C4-2B (cell line): Measurements from ENCODE around the gene GLI1.

Source experiments
- H3K27ac ChIP-seq: fragments of 450-650 bp; 2 replicates; pipeline ENCODE4 v1.5.1; 2017
- ZFX ChIP-seq: fragments of 450-650 bp; IDR thresholded peaks from 2 replicates; pipeline ENCODE4 v1.6.1; 2017
- TF ChIP-seq, protein P1 (sequence below): fragments of 450-650 bp; conservative IDR thresholded peaks from 2 replicates; pipeline ENCODE4 v1.5.1; 2017; ENCODE audit warnings: mild to moderate bottlenecking

The GLI1 gene

DNA sequence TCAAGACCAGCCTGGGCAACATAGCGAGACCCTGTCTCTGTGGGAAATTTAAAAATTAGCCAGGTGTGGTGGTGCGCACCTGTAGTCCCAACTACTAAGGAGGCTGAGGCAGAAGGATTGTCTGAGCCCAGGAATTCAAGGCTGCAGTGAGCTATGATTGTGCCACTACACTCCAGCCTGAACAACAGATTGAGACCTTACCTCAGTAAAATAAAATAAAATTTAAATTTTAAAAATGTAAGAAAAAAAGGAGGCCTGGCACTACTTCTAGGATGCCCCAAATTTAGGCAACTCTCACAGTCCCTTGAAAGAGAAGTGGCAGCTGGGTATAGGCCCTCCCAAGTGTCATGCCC is 5.4 kb upstream of the GLI1 start:
- H3K27ac ChIP-seq: no peak overlapping the region
- TF ChIP-seq, protein P1, sequence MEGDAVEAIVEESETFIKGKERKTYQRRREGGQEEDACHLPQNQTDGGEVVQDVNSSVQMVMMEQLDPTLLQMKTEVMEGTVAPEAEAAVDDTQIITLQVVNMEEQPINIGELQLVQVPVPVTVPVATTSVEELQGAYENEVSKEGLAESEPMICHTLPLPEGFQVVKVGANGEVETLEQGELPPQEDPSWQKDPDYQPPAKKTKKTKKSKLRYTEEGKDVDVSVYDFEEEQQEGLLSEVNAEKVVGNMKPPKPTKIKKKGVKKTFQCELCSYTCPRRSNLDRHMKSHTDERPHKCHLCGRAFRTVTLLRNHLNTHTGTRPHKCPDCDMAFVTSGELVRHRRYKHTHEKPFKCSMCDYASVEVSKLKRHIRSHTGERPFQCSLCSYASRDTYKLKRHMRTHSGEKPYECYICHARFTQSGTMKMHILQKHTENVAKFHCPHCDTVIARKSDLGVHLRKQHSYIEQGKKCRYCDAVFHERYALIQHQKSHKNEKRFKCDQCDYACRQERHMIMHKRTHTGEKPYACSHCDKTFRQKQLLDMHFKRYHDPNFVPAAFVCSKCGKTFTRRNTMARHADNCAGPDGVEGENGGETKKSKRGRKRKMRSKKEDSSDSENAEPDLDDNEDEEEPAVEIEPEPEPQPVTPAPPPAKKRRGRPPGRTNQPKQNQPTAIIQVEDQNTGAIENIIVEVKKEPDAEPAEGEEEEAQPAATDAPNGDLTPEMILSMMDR: no peak
- no peak for TF ChIP-seq ZFX

DNA sequence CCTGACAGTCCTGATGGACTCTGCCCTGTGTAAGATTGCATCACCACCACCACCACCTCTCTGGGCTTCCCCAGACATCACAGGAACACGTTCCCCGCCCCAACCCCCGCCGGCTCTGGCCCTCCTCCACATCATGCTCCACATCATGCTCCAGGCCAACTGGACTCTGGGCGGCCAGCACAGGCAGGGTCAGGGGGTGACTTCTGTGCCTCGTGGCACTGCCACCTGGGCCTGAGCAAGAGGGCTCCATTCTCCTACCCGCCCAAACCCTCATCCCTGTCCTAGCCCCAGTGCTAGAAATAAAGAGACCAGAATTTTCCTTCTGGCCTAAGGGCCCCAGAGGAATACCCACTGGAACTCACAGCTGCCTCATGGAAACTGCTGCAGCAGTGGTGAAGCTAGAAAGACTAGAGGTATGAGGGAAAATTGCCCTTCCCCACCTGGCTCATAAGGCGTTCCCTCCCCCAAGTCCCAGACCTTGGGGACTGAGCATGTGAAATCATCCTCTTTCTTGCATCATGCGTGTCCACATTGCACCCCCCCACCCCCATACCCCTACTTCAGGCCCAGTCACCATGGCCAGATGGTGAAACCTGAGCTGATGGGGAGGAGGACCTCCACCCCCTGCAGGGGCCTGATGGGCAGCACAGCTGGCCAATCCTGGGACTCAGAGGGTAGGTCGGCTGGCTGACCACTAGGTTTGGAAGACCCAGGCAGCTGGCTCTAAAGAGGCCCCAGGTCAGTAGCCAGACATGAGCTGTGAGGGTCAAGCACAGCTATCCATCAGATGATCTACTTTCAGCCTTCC is 4.8 kb upstream of the GLI1 start, which contains the start of gene INHBE:
INHBE (plus strand) TSS at position 742 of the 808 bp plus-strand sequence. CDS start 230 bp downstream, outside the sequence.
- TF ChIP-seq, protein P1: no peak
- TF ChIP-seq ZFX: no peak
- H3K27ac ChIP-seq: no peak within 1 kb of the TSS

DNA sequence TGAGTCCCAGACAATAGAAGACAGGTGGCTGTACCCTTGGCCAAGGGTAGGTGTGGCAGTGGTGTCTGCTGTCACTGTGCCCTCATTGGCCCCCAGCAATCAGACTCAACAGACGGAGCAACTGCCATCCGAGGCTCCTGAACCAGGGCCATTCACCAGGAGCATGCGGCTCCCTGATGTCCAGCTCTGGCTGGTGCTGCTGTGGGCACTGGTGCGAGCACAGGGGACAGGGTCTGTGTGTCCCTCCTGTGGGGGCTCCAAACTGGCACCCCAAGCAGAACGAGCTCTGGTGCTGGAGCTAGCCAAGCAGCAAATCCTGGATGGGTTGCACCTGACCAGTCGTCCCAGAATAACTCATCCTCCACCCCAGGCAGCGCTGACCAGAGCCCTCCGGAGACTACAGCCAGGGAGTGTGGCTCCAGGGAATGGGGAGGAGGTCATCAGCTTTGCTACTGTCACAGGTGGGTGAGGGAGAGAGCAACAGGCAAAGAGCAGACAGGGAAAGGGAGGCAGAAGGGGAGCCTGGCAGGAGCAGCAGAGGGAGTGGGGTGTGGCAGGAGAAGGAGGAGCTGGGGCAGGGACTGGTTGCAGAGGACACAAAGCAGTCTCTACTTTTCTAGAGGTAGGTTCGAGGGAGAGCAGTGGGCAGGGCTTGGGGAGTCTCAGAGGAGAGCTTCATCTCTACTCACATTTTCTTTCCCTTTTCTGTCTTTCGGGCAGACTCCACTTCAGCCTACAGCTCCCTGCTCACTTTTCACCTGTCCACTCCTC is 4.0 kb upstream of the GLI1 start:
- no peak overlapping the region for H3K27ac ChIP-seq
- no peak for TF ChIP-seq ZFX
- TF ChIP-seq, protein P1: no peak

DNA sequence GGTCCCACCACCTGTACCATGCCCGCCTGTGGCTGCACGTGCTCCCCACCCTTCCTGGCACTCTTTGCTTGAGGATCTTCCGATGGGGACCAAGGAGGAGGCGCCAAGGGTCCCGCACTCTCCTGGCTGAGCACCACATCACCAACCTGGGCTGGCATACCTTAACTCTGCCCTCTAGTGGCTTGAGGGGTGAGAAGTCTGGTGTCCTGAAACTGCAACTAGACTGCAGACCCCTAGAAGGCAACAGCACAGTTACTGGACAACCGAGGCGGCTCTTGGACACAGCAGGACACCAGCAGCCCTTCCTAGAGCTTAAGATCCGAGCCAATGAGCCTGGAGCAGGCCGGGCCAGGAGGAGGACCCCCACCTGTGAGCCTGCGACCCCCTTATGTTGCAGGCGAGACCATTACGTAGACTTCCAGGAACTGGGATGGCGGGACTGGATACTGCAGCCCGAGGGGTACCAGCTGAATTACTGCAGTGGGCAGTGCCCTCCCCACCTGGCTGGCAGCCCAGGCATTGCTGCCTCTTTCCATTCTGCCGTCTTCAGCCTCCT is 3.4 kb upstream of the GLI1 start:
- no peak overlapping the region for H3K27ac ChIP-seq
- no peak for TF ChIP-seq ZFX
- TF ChIP-seq, protein P1: peak; percentile 62

DNA sequence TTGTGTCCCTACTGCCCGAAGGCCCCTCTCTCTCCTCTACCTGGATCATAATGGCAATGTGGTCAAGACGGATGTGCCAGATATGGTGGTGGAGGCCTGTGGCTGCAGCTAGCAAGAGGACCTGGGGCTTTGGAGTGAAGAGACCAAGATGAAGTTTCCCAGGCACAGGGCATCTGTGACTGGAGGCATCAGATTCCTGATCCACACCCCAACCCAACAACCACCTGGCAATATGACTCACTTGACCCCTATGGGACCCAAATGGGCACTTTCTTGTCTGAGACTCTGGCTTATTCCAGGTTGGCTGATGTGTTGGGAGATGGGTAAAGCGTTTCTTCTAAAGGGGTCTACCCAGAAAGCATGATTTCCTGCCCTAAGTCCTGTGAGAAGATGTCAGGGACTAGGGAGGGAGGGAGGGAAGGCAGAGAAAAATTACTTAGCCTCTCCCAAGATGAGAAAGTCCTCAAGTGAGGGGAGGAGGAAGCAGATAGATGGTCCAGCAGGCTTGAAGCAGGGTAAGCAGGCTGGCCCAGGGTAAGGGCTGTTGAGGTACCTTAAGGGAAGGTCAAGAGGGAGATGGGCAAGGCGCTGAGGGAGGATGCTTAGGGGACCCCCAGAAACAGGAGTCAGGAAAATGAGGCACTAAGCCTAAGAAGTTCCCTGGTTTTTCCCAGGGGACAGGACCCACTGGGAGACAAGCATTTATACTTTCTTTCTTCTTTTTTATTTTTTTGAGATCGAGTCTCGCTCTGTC is 2.7 kb upstream of the GLI1 start:
- TF ChIP-seq, protein P1: no peak
- no peak for TF ChIP-seq ZFX
- no peak overlapping the region for H3K27ac ChIP-seq

DNA sequence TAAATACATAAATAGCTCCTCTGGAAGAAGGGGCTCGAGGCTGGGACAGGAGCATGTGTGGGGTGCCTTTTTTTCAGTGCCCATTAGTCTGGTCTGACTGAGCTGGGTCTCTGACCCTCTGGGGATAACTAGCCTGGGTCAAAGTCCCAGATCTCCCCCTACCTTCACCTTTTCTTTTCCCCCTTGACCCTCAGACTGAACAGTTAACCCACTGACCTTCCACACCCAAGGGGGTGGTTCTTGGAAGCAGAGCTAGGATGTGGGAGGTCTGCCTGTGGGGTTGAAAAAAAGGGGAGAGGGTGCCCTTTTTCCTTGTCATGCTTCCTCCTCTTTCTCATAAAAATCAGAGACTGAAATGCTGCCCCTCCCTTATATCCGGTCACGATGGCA is 925 bp upstream of the GLI1 start:
- H3K27ac ChIP-seq: peak overlapping the region; percentile 39; the same call in 1 of the 2 replicates

DNA sequence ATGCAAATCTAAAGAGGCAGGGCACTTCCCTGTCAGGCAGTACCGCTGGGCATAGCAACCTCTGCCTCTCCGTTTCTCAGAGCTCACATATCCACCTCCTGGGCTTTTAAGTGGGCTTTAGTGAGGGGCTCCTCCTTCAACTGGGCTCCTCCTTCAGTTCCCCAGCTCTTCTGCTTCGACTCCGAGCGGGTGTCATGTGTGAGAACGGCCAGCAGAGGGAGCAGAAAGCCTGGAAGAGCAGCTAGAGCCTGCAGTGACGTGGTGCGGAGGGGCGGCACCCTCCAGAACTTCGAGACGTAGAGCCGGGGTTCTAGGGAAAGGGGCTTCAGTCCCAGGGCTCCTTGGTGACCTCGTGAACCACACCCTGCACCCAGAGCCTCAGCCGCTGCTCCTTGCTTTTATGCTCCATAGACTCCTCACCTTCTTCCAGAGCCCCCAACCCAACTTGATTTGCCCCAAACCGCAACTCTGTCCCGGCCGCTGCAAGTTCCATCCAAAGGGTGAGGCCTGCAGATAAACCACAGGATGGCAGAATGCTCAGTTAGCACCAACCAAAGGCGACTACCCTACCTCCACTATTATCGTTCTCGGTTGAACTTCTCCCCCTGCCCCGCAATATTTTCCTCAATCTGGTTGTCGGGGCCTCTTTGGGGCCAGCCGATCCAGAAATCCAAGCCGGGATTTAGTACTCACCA is 383 bp upstream of the GLI1 start:
- peak overlapping the region; percentile 39 for H3K27ac ChIP-seq
- TF ChIP-seq, protein P1: peak; percentile 96
- no peak for TF ChIP-seq ZFX

More for the DNA sequence above, 925 bp upstream of the GLI1 start:
- TF ChIP-seq ZFX: no peak
